SK-N-SH (cell line): ENCODE results near the gene CENPO. TPM values are rescaled to one million over a fixed set of nuclear protein-coding genes. Genes with fewer than 3 reads are reported as not detected.

ENCODE experiments used
- CTCF ChIA-PET: fragments of 300-600, 350-600 bp; formaldehyde crosslinking; extraction: SDS; loops from one replicate; lab custom pipeline; 2021; lab: Yijun Ruan, JAX
- POLR2A ChIA-PET: fragments of 350-600 bp; sonication (Branson Sonifier 250); formaldehyde crosslinking; extraction: SDS; loops from one replicate; lab custom pipeline; 2020; ENCODE audit warnings: antibody characterized with exemption, inconsistent platforms; lab: Yijun Ruan, JAX
- DNase-seq: peaks from one replicate; pipeline ENCODE4 v3.0.0; 2012
- H2AFZ ChIP-seq: fragments of 200-600 bp; sonication (generic); 2 replicates; pipeline ENCODE4 v1.8.1; 2016; ENCODE audit warnings: antibody characterized with exemption, mild to moderate bottlenecking, low read depth
- H3F3A ChIP-seq: fragments of 200-600 bp; sonication (generic); replicated peaks from 2 replicates; pipeline ENCODE3; 2016; ENCODE audit warnings: antibody characterized with exemption, mild to moderate bottlenecking; ENCODE audit not compliant: insufficient read depth
- H3K27ac ChIP-seq, 2 experiments: fragments of 200-500 bp in 1 of 2; fragments of 200-600 bp in 1 of 2; sonication (Bioruptor generic) in 1 of 2; sonication (generic), shearing (Covaris generic) in 1 of 2; 2 replicates each; pipeline versions ENCODE4 v1.5.1 to v1.6.1; 2014 to 2016; ENCODE audit warnings: low read depth in 2 of 2, inconsistent platforms in 1 of 2, low read length in 1 of 2, mild to moderate bottlenecking in 1 of 2, mixed read lengths in 1 of 2
- H3K27me3 ChIP-seq: fragments of 200-600 bp; sonication (generic), shearing (Covaris generic); 2 replicates; pipeline ENCODE4 v1.6.1; 2016; ENCODE audit warnings: mixed run types; ENCODE audit not compliant: insufficient read depth
- H3K36me3 ChIP-seq, 2 experiments: fragments of 200-500 bp in 1 of 2; fragments of 200-600 bp in 1 of 2; sonication (Bioruptor generic) in 1 of 2; sonication (generic) in 1 of 2; replicated peaks in 1 of 2; 2 replicates each; pipeline versions ENCODE3 to v1.5.1; 2014 to 2016; ENCODE audit warnings: low read length in 1 of 2, mild to moderate bottlenecking in 1 of 2; ENCODE audit not compliant: insufficient read depth in 2 of 2, control insufficient read depth in 1 of 2
- H3K4me1 ChIP-seq, 2 experiments: fragments of 200-500 bp in 1 of 2; fragments of 200-600 bp in 1 of 2; sonication (Bioruptor generic) in 1 of 2; sonication (generic), shearing (Covaris generic) in 1 of 2; 2 replicates each; pipeline versions ENCODE4 v1.5.1 to v1.6.1; 2014 to 2016; ENCODE audit warnings: low read depth in 1 of 2, low read length in 1 of 2, mixed run types in 1 of 2; ENCODE audit not compliant: insufficient read depth in 2 of 2, control insufficient read depth in 1 of 2
- H3K4me2 ChIP-seq: fragments of 200-600 bp; sonication (generic), shearing (Covaris generic); 2 replicates; pipeline ENCODE4 v1.6.1; 2017; ENCODE audit warnings: mixed run types
- H3K4me3 ChIP-seq, 2 experiments: fragments of 200-500 bp in 1 of 2; fragments of 200-600 bp in 1 of 2; sonication (Bioruptor generic) in 1 of 2; sonication (generic), shearing (Covaris generic) in 1 of 2; 2 replicates each; pipeline versions ENCODE4 v1.5.1 to v1.8.1; 2014 to 2016; ENCODE audit warnings: low read depth in 2 of 2, inconsistent platforms in 1 of 2, low read length in 1 of 2, mild to moderate bottlenecking in 1 of 2, mixed read lengths in 1 of 2, moderate library complexity in 1 of 2
- H3K79me2 ChIP-seq: fragments of 200-600 bp; sonication (generic); 2 replicates; pipeline ENCODE4 v1.8.1; 2017; ENCODE audit warnings: mild to moderate bottlenecking; ENCODE audit not compliant: insufficient read depth
- H3K9ac ChIP-seq: fragments of 200-600 bp; sonication (generic); 2 replicates; pipeline ENCODE4 v1.6.1; 2017; ENCODE audit warnings: mixed run types
- H3K9me2 ChIP-seq: fragments of 200-600 bp; sonication (generic); 2 replicates; pipeline ENCODE4 v1.6.1; 2017; ENCODE audit warnings: mixed run types
- H3K9me3 ChIP-seq: fragments of 200-600 bp; sonication (generic); 2 replicates; pipeline ENCODE4 v1.6.1; 2017; ENCODE audit warnings: mixed run types, mild to moderate bottlenecking, moderate library complexity
- H4K20me1 ChIP-seq: fragments of 200-600 bp; sonication (generic); 2 replicates; pipeline ENCODE4 v1.6.1; 2017; ENCODE audit warnings: mild to moderate bottlenecking, mixed run types; ENCODE audit not compliant: insufficient read depth
- ELF1 ChIP-seq: IDR thresholded peaks from 2 replicates; pipeline ENCODE4 v1.4.0; 2012
- EP300 ChIP-seq, 2 experiments: IDR thresholded peaks; 2 replicates each; pipeline versions ENCODE4 v1.4.0 to v1.6.1; 2012; ENCODE audit warnings: borderline replicate concordance in 1 of 2, low read depth in 1 of 2, low read length in 1 of 2
- GATA2 ChIP-seq: sonication (generic); formaldehyde crosslinking; IDR thresholded peaks from 2 replicates; pipeline ENCODE4 v1.5.0; 2020; ENCODE audit warnings: mild to moderate bottlenecking, missing genetic modification reagents
- MAX ChIP-seq: IDR thresholded peaks from 2 replicates; pipeline ENCODE4 v1.4.0; 2012; ENCODE audit warnings: low read depth
- MEF2A ChIP-seq: IDR thresholded peaks from 2 replicates; pipeline ENCODE4 v1.4.0; 2012; ENCODE audit warnings: low read depth, borderline replicate concordance
- NRF1 ChIP-seq: IDR thresholded peaks from 2 replicates; pipeline ENCODE4 v1.6.1; 2012; ENCODE audit warnings: low read depth, mild to moderate bottlenecking, low read length
- PBX3 ChIP-seq: IDR thresholded peaks from 2 replicates; pipeline ENCODE4; 2012
- POLR2AphosphoS5 ChIP-seq: IDR thresholded peaks from 2 replicates; pipeline ENCODE4 v1.6.1; 2012; ENCODE audit warnings: low read depth, low read length
- RAD21 ChIP-seq: IDR thresholded peaks from 2 replicates; pipeline ENCODE4 v1.6.1; 2012; ENCODE audit warnings: mild to moderate bottlenecking, low read length
- RCOR1 ChIP-seq: fragments of 150-350 bp; IDR thresholded peaks from 2 replicates; pipeline ENCODE4 v1.6.1; 2017; ENCODE audit warnings: antibody characterized with exemption, low read length
- TCF12 ChIP-seq: IDR thresholded peaks from 2 replicates; pipeline ENCODE4 v1.4.0; 2012
- USF1 ChIP-seq: IDR thresholded peaks from 2 replicates; pipeline ENCODE4 v1.4.0; 2012; ENCODE audit warnings: low read depth, borderline replicate concordance
- YY1 ChIP-seq: IDR thresholded peaks from 2 replicates; pipeline ENCODE4 v1.4.0; 2012; ENCODE audit warnings: low read depth, mild to moderate bottlenecking
- WGBS: methylation state at CpG from one replicate; pipeline ENCODE4 v1.1.6; 2017; ENCODE audit warnings: low lambda C conversion rate; 5-methylcytosine and 5-hydroxymethylcytosine counted together
- polyA plus RNA-seq, 3 experiments: library from polyadenylated mRNA; depleted of rRNA; stranded (reverse); fragments of >200 nt; gene quantifications; 2 replicates each; pipeline ENCODE4 v1.2.3, GENCODE V29; 2012

Gene CENPO
- polyA plus RNA-seq, 1 of the 3 experiments (the other 2 are of a cell fraction): 18.3 TPM

GRCh38 chr2:24840962-24841945 is 48.0 kb downstream of the CENPO start:
- Histone ChIP-seq H3K4me2 (no peak overlapping the region), H3K9me2 (no peaks in the 10 kb centered on the region), H3K79me2 (no peaks in the 10 kb centered on the region), H3K27me3 (no peaks in the 10 kb centered on the region), H3F3A (no peaks in the 10 kb centered on the region), H4K20me1 (no peaks in the 10 kb centered on the region), H3K9me3 (no peaks in the 10 kb centered on the region), H3K9ac (no peak overlapping the region), H3K36me3 (peaks cover 0 to 2% of the 10 kb centered on the region in 2 experiments), H3K27ac (no peak overlapping the region), H3K4me3 (no peak overlapping the region), H2AFZ (no peak overlapping the region), H3K4me1 (no peaks in the 10 kb centered on the region)
- TF ChIP-seq NRF1 (no peak), EP300 (IDR thresholded peaks at IDR 0.05; ENCODE audit: borderline replicate concordance in 1 of 2, low read depth in 1 of 2, low read length in 1 of 2) (no peak), PBX3 (no peak), RAD21 (no peak), ELF1 (no peak), POLR2AphosphoS5 (no peak), USF1 (no peak)
- ChIA-PET CTCF (interaction anchor here (0.9 kb wide), 1 partner anchor 451 kb away, joined by 3 read pairs; no protein-coding TSS in a partner anchor), POLR2A (no interaction called here)
- DNase-seq: no peak
- 95% methylated on average over 17 of the region's 26 CpGs for WGBS

GRCh38 chr2:24842081-24843050 is 49.1 kb downstream of the CENPO start:
- Histone ChIP-seq H4K20me1 (no peaks in the 10 kb centered on the region), H3K4me2 (no peak overlapping the region), H2AFZ (no peak overlapping the region), H3K79me2 (no peaks in the 10 kb centered on the region), H3K9me3 (no peaks in the 10 kb centered on the region), H3K27me3 (no peaks in the 10 kb centered on the region), H3K9ac (no peak overlapping the region), H3F3A (no peaks in the 10 kb centered on the region), H3K9me2 (no peaks in the 10 kb centered on the region), H3K27ac (no peak overlapping the region)
- CTCF ChIA-PET: interaction anchor here (0.9 to 1.0 kb wide), 2 partner anchors 9 to 452 kb away, joined by 3 read pairs; no protein-coding TSS in a partner anchor
- 95% methylated on average over 34 of the region's 39 CpGs for WGBS
- POLR2A ChIA-PET: no interaction called here
- TF ChIP-seq RCOR1: no peak
- TF ChIP-seq YY1: no peak
- TF ChIP-seq MAX: no peak
- TF ChIP-seq GATA2 (CRISPR knock-in tag): no peak
- TF ChIP-seq MEF2A: no peak
- no peak for TF ChIP-seq TCF12
- TF ChIP-seq, all 33 proteins: peak for 0
- Histone ChIP-seq H3K36me3 (no peaks in the 10 kb centered on the region), H3K4me3 (no peak overlapping the region), H3K4me1 (no peaks in the 10 kb centered on the region)
- DNase-seq: no peak
